GM12892 (cell line): ENCODE measurements around the gene ZEB1.

ENCODE experiments used
- POLR2A ChIP-seq: IDR thresholded peaks from 2 replicates; pipeline ENCODE4 v1.6.1; 2011; ENCODE audit warnings: low read depth, low read length, control low read depth
- POLR2AphosphoS5 ChIP-seq: IDR thresholded peaks from 2 replicates; pipeline ENCODE4 v1.6.1; 2011; ENCODE audit warnings: low read depth, low read length, control low read depth

GRCh38 chr10:31393844-31394243, 74.8 kb downstream of the ZEB1 start:
- TF ChIP-seq POLR2A, result no peak
- no peak for TF ChIP-seq POLR2AphosphoS5
